SK-N-MC (cell line): ENCODE data around the gene CRY2.

Source experiments
- EZH2 ChIP-seq: fragments of 200-600 bp; sonication (generic); IDR thresholded peaks from one replicate; pipeline ENCODE4 v1.6.1; 2017; ENCODE audit warnings: antibody characterized with exemption
- FOXP2 ChIP-seq: optimal IDR thresholded peaks from 2 replicates; pipeline ENCODE3; 2011; ENCODE audit warnings: mild to moderate bottlenecking, moderate library complexity; ENCODE audit not compliant: insufficient read depth; ENCODE audit errors: extremely low read length, control extremely low read depth
- POLR2AphosphoS5 ChIP-seq: IDR thresholded peaks from 2 replicates; pipeline ENCODE4 v1.6.1; 2012; ENCODE audit warnings: mild to moderate bottlenecking, low read depth, low read length, borderline replicate concordance

GRCh38 chr11:45925550-45925949, 78.3 kb downstream of the CRY2 start:
- TF ChIP-seq POLR2AphosphoS5 (no peak), EZH2 (no peak), FOXP2 (no peak)
